ENCODE results near the gene PRPF19.

Gene PRPF19

GRCh38 chr11:60864856-60865513 is 41.4 kb downstream of the PRPF19 start:
- H3K9me3 ChIP-seq (ENCODE audit: control insufficient read depth in 5 of 5, low read length in 5 of 5): no peaks in the 10 kb centered on the region
- no peaks in the 10 kb centered on the region for H3K27me3 ChIP-seq (ENCODE audit: control insufficient read depth in 5 of 5, insufficient read depth in 4 of 5, low read length in 5 of 5)
- H3K27ac ChIP-seq (ENCODE audit: low read depth, low read length): no peak overlapping the region
- H3K9ac ChIP-seq (ENCODE audit: low read length in 5 of 5): no peak overlapping the region
- no peak overlapping the region for H3K4me3 ChIP-seq (ENCODE audit: low read depth in 1 of 5, low read length in 5 of 5)
- H3K4me1 ChIP-seq (ENCODE audit: control insufficient read depth in 5 of 5, insufficient read depth in 5 of 5, low read length in 5 of 5): peaks cover 0 to 10% (median 6%) of the 10 kb centered on the region in 5 donors
- H3K36me3 ChIP-seq (ENCODE audit: control insufficient read depth in 5 of 5, insufficient read depth in 5 of 5, low read length in 5 of 5): no peaks in the 10 kb centered on the region

- Histone ChIP-seq H3K4me3 (ENCODE audit: low read depth in 1 of 5, low read length in 5 of 5) (no peak overlapping the region), H3K9ac (ENCODE audit: low read length in 5 of 5) (no peak overlapping the region), H3K36me3 (ENCODE audit: control insufficient read depth in 5 of 5, insufficient read depth in 5 of 5, low read length in 5 of 5) (no peaks in the 10 kb centered on the region), H3K27ac (ENCODE audit: low read depth, low read length) (no peak overlapping the region), H3K9me3 (ENCODE audit: control insufficient read depth in 5 of 5, low read length in 5 of 5) (no peaks in the 10 kb centered on the region), H3K27me3 (ENCODE audit: control insufficient read depth in 5 of 5, insufficient read depth in 4 of 5, low read length in 5 of 5) (no peaks in the 10 kb centered on the region), H3K4me1 (ENCODE audit: control insufficient read depth in 5 of 5, insufficient read depth in 5 of 5, low read length in 5 of 5) (peaks cover 0 to 10% (median 6%) of the 10 kb centered on the region in 5 donors)
Observed at GRCh38 chr11:60863550-60864521, 42.5 kb downstream of the PRPF19 start.

- H3K9me3 ChIP-seq (ENCODE audit: control insufficient read depth in 5 of 5, low read length in 5 of 5): no peaks in the 10 kb centered on the region
- no peaks in the 10 kb centered on the region for H3K27me3 ChIP-seq (ENCODE audit: control insufficient read depth in 5 of 5, insufficient read depth in 4 of 5, low read length in 5 of 5)
- H3K4me3 ChIP-seq (ENCODE audit: low read depth in 1 of 5, low read length in 5 of 5): no peak overlapping the region
- peaks cover 0 to 10% (median 6%) of the 10 kb centered on the region in 5 donors for H3K4me1 ChIP-seq (ENCODE audit: control insufficient read depth in 5 of 5, insufficient read depth in 5 of 5, low read length in 5 of 5)
- H3K9ac ChIP-seq (ENCODE audit: low read length in 5 of 5): no peak overlapping the region
- H3K36me3 ChIP-seq (ENCODE audit: control insufficient read depth in 5 of 5, insufficient read depth in 5 of 5, low read length in 5 of 5): no peaks in the 10 kb centered on the region
- H3K27ac ChIP-seq (ENCODE audit: low read depth, low read length): no peak overlapping the region
Observed at GRCh38 chr11:60862171-60862570, 44.2 kb downstream of the PRPF19 start.

- Histone ChIP-seq H3K4me3 (ENCODE audit: low read depth in 1 of 5, low read length in 5 of 5) (no peak overlapping the region), H3K36me3 (ENCODE audit: control insufficient read depth in 5 of 5, insufficient read depth in 5 of 5, low read length in 5 of 5) (no peaks in the 10 kb centered on the region), H3K27me3 (ENCODE audit: control insufficient read depth in 5 of 5, insufficient read depth in 4 of 5, low read length in 5 of 5) (no peaks in the 10 kb centered on the region), H3K9ac (ENCODE audit: low read length in 5 of 5) (no peak overlapping the region), H3K27ac (ENCODE audit: low read depth, low read length) (no peak overlapping the region), H3K4me1 (ENCODE audit: control insufficient read depth in 5 of 5, insufficient read depth in 5 of 5, low read length in 5 of 5) (peaks cover 0 to 10% (median 6%) of the 10 kb centered on the region in 5 donors), H3K9me3 (ENCODE audit: control insufficient read depth in 5 of 5, low read length in 5 of 5) (no peaks in the 10 kb centered on the region)
Observed at GRCh38 chr11:60860943-60861342, 45.4 kb downstream of the PRPF19 start.

- no peak overlapping the region for H3K27ac ChIP-seq (ENCODE audit: low read depth, low read length)
Observed at GRCh38 chr11:60859616-60860250, 46.7 kb downstream of the PRPF19 start.

GRCh38 chr11:60858731-60859464 is 47.5 kb downstream of the PRPF19 start:
- Histone ChIP-seq H3K9me3 (ENCODE audit: control insufficient read depth in 5 of 5, low read length in 5 of 5) (no peaks in the 10 kb centered on the region), H3K4me1 (ENCODE audit: control insufficient read depth in 5 of 5, insufficient read depth in 5 of 5, low read length in 5 of 5) (peaks cover 0 to 15% (median 10%) of the 10 kb centered on the region in 5 donors), H3K27me3 (ENCODE audit: control insufficient read depth in 5 of 5, insufficient read depth in 4 of 5, low read length in 5 of 5) (no peaks in the 10 kb centered on the region), H3K4me3 (ENCODE audit: low read depth in 1 of 5, low read length in 5 of 5) (no peak overlapping the region), H3K27ac (ENCODE audit: low read depth, low read length) (no peak overlapping the region), H3K9ac (ENCODE audit: low read length in 5 of 5) (no peak overlapping the region), H3K36me3 (ENCODE audit: control insufficient read depth in 5 of 5, insufficient read depth in 5 of 5, low read length in 5 of 5) (no peaks in the 10 kb centered on the region)

More at GRCh38 chr11:60859616-60860250, 46.7 kb downstream of the PRPF19 start:
- no peak overlapping the region for H3K4me3 ChIP-seq (ENCODE audit: low read depth in 1 of 5, low read length in 5 of 5)
- peaks cover 0 to 18% (median 14%) of the 10 kb centered on the region in 5 donors for H3K4me1 ChIP-seq (ENCODE audit: control insufficient read depth in 5 of 5, insufficient read depth in 5 of 5, low read length in 5 of 5)
- H3K36me3 ChIP-seq (ENCODE audit: control insufficient read depth in 5 of 5, insufficient read depth in 5 of 5, low read length in 5 of 5): no peaks in the 10 kb centered on the region
- no peaks in the 10 kb centered on the region for H3K9me3 ChIP-seq (ENCODE audit: control insufficient read depth in 5 of 5, low read length in 5 of 5)
- H3K27me3 ChIP-seq (ENCODE audit: control insufficient read depth in 5 of 5, insufficient read depth in 4 of 5, low read length in 5 of 5): no peaks in the 10 kb centered on the region
- no peak overlapping the region for H3K9ac ChIP-seq (ENCODE audit: low read length in 5 of 5)

GRCh38 chr11:60858236-60858635 is 48.1 kb downstream of the PRPF19 start:
- peaks cover 0 to 3% (median 1%) of the 10 kb centered on the region in 5 donors for H3K36me3 ChIP-seq (ENCODE audit: control insufficient read depth in 5 of 5, insufficient read depth in 5 of 5, low read length in 5 of 5)
- H3K4me3 ChIP-seq (ENCODE audit: low read depth in 1 of 5, low read length in 5 of 5): no peak overlapping the region
- H3K9me3 ChIP-seq (ENCODE audit: control insufficient read depth in 5 of 5, low read length in 5 of 5): no peaks in the 10 kb centered on the region
- no peak overlapping the region for H3K9ac ChIP-seq (ENCODE audit: low read length in 5 of 5)
- H3K4me1 ChIP-seq (ENCODE audit: control insufficient read depth in 5 of 5, insufficient read depth in 5 of 5, low read length in 5 of 5): peaks cover 0 to 12% (median 6%) of the 10 kb centered on the region in 5 donors
- no peaks in the 10 kb centered on the region for H3K27me3 ChIP-seq (ENCODE audit: control insufficient read depth in 5 of 5, insufficient read depth in 4 of 5, low read length in 5 of 5)
- no peak overlapping the region for H3K27ac ChIP-seq (ENCODE audit: low read depth, low read length)

GRCh38 chr11:60857378-60858232 is 48.8 kb downstream of the PRPF19 start:
- Histone ChIP-seq H3K36me3 (ENCODE audit: control insufficient read depth in 5 of 5, insufficient read depth in 5 of 5, low read length in 5 of 5) (peaks cover 0 to 6% (median 4%) of the 10 kb centered on the region in 5 donors), H3K27me3 (ENCODE audit: control insufficient read depth in 5 of 5, insufficient read depth in 4 of 5, low read length in 5 of 5) (no peaks in the 10 kb centered on the region), H3K4me1 (ENCODE audit: control insufficient read depth in 5 of 5, insufficient read depth in 5 of 5, low read length in 5 of 5) (peaks cover 0 to 12% (median 6%) of the 10 kb centered on the region in 5 donors), H3K9me3 (ENCODE audit: control insufficient read depth in 5 of 5, low read length in 5 of 5) (no peaks in the 10 kb centered on the region), H3K27ac (ENCODE audit: low read depth, low read length) (no peak overlapping the region), H3K4me3 (ENCODE audit: low read depth in 1 of 5, low read length in 5 of 5) (no peak overlapping the region), H3K9ac (ENCODE audit: low read length in 5 of 5) (no peak overlapping the region)
